Jurkat, Clone E6-1 (cell line): ENCODE measurements around the gene KIRREL2.
"Not testable (repeated sequence)": the region's sequence is repeated elsewhere in the genome, so short reads cannot be mapped to it uniquely, and the experiment has no call there.

Experiments
- DNase-seq: peaks from one replicate; pipeline ENCODE4 v3.0.0-alpha.2; 2011; ENCODE audit warnings: low read depth, low spot score
- H3K4me3 ChIP-seq: 2 replicates; pipeline ENCODE4 v1.5.1; 2011; ENCODE audit warnings: mild to moderate bottlenecking, low read length, control low read depth, moderate library complexity

Gene KIRREL2

DNA sequence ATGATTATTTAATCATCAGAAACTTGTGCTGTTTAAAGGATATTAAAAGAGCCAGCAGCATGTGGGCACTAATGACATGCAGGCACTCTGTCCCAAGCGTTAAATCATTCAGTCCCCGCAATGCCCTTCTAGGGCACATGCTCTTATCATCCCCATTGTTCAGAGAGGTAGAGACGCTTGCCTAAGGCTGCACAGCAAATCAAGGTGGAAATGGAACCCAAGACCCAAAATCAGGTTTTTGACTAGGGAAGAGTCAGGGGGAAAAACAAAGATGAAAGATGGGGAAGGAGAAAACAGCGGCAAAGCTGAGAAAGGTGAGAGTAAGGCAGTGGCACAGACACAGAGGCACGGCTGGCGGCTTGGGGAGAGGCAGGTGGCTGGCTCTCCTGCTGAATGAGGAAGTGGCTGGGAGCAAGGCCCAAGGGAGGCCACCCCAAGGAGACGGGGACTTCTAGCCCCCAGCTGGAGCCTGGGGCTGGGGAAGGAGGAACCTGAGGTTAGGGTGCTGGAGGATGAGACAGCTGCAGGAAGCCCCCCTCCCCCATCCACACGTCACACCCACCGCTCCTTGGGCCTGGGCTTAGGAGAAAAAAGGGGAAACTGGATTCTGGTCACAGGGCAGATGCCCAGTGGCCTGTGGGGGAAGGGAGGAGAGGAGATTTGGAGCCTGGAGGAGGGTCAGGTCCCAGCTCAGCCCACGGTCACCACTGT is 52.4 kb downstream of the KIRREL2 start:
- H3K4me3 ChIP-seq, result no peak overlapping the region
- peak; percentile 75 for DNase-seq

DNA sequence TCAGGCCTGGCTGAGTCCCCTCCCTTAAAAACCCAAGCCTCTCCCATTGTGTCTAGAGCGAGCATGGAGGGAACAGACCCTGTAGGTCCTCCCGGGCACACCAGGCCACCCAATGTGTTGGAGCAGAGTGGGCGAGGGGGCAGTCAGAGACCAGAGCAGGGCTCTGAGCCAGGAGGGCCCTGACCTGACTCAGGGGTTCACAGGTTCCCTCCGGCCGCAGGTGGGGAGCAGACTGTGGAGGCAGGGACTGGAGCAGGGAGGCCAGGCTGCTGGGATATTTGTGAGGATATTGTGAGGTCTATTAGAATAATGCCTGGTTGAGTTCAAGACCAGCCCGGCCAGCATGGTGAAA is 52.9 kb downstream of the KIRREL2 start:
- H3K4me3 ChIP-seq, result no peak overlapping the region
- DNase-seq, result no peak

DNA sequence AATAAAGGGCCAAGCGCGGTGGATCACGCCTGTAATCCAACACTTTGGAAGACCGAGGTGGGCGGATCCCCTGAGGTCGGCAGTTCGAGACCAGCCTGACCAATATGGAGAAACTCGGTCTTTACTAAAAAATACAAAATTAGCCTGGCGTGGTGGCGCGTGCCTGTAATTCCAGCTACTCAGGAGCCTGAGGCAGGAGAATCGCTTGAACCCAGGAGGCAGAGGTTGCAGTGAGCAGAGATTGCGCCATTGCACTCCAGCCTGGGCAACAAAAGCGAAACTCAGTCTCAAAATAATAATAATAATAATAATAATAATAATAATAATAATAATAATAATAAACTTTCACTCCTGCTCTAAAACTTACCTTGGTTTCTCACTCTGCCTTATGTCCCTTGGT is 53.6 kb downstream of the KIRREL2 start:
- not testable (repeated sequence) for H3K4me3 ChIP-seq

DNA sequence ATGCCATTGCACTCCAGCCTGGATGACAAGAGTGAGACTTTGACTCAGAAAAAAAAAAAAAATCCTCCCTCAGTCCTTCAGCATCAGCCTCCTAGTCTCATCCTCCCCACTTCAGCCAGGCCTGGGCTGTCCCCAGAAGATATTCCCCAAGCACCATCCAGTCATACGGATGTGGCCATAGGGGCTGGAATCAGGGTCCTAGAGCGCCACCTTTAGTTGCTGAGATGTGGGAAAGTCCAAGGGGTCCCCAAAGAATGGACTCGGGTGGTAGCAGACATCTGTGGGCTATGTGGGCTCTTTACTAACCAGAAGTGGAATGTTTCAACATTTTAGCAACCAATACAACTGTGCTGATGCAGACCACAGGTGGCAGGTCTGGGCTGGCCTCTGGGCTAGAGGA is 54.5 kb downstream of the KIRREL2 start:
- H3K4me3 ChIP-seq, result no peak overlapping the region
- DNase-seq, result no peak

More for the DNA sequence above, 53.6 kb downstream of the KIRREL2 start:
- DNase-seq, result not testable (repeated sequence)

DNA sequence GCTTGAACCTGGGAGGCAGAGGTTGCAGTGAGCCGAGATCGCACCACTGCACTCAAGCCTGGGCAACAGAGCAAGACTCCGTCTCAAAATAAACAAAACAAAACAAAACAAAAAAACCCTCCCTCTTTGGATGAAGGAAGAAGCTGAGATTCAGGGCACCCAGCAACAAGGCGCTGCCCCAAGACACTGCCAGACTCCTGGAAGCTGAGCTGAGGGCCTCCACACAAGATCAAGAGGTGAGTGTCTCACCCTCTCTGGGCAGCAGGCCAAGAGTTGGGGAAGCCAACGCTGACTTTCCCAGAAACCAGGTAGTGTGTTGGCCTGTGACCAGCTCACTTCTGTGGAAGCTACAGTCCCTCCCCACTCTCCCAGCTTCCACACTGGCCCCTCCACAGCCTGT is 55.1 kb downstream of the KIRREL2 start:
- DNase-seq, result no peak
- H3K4me3 ChIP-seq, result no peak overlapping the region

DNA sequence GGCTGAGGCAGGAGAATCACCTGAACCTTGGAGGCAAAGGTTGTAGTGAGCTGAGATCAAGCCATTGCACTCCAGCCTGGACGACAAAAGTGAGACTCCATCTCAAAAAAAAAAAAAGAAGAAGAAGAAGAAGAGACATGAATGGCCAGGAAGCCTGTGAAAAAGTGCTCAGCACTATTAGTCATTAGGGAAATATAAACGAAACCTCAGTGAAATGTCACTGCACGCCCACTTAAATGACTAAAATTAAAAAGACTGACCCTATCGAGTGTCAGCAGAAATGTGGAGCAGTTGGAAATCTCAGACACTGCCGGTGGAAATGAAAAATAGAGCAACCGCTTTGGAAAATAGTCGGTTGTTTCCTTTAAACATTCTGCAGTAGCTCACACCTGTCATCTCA is 56.9 kb downstream of the KIRREL2 start:
- DNase-seq, result no peak
- no peak overlapping the region for H3K4me3 ChIP-seq

DNA sequence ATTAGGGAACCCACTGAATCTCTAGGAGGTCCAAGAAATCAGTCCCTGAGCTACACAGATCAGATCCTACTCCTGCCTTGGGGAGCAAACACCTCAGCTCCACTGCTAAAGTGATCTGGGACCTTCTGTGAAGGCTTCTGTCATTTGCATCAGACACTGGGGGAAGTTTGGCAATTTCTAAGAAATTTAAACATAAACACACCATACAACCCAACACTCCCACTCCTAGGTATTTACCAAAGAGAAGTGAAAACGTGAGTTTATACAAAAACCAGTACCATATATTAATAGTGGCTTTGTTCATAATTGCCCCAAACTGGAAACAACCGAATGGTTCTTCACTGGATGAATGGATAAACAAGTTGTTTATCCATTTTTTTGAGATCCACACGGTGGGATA is 58.7 kb downstream of the KIRREL2 start:
- DNase-seq, result no peak
- H3K4me3 ChIP-seq, result no peak overlapping the region
